Measurements from ENCODE around the gene GRIK3.

GRIK3 gene

GRCh38 chr1:36883315-36883949, 150.9 kb downstream of the GRIK3 start:
- CTCF ChIA-PET: no interaction called here

GRCh38 chr1:36882536-36883285, 151.6 kb downstream of the GRIK3 start:
- CTCF ChIA-PET: no interaction called here
- no peak overlapping the region for H3K4me3 ChIP-seq (ENCODE audit: low read depth, low read length)
- H3K9me3 ChIP-seq (ENCODE audit: control insufficient read depth, insufficient read depth, low read depth, low read length): no peaks in the 10 kb centered on the region
- no peaks in the 10 kb centered on the region for H3K4me1 ChIP-seq (ENCODE audit: control insufficient read depth, insufficient read depth, low read length)
- H3K36me3 ChIP-seq (ENCODE audit: control insufficient read depth in 2 of 2, insufficient read depth in 1 of 2, low read length in 2 of 2): no peaks in the 10 kb centered on the region
- no peak overlapping the region for H3K27ac ChIP-seq (ENCODE audit: extremely low read depth, low read depth, low read length)
- TF ChIP-seq ZNF549 (tag by site-specific recombination; IDR thresholded peaks at IDR 0.05) (no peak), ZBTB17 (tag by site-specific recombination; IDR thresholded peaks at IDR 0.05) (no peak), ATF2 (tag by site-specific recombination; IDR thresholded peaks at IDR 0.05; ENCODE audit: low read depth) (no peak), ELK4 (IDR thresholded peaks at IDR 0.05; ENCODE audit: borderline replicate concordance, low read depth, low read length) (no peak), CTCF (tag by site-specific recombination; IDR thresholded peaks at IDR 0.05) (no peak)
- POLR2A ChIA-PET: no interaction called here

More at GRCh38 chr1:36883315-36883949, 150.9 kb downstream of the GRIK3 start:
- Histone ChIP-seq H3K27ac (ENCODE audit: extremely low read depth, low read depth, low read length) (no peak overlapping the region), H3K36me3 (ENCODE audit: control insufficient read depth in 2 of 2, insufficient read depth in 1 of 2, low read length in 2 of 2) (no peaks in the 10 kb centered on the region), H3K4me3 (ENCODE audit: low read depth, low read length) (no peak overlapping the region), H3K9me3 (ENCODE audit: control insufficient read depth, insufficient read depth, low read depth, low read length) (no peaks in the 10 kb centered on the region), H3K4me1 (ENCODE audit: control insufficient read depth, insufficient read depth, low read length) (no peaks in the 10 kb centered on the region)
- no peak for TF ChIP-seq FEZF1 (tag by site-specific recombination; IDR thresholded peaks at IDR 0.05)
- TF ChIP-seq ZNF26 (tag by site-specific recombination; IDR thresholded peaks at IDR 0.05): no peak
- no peak for TF ChIP-seq ZNF140 (tag by site-specific recombination; IDR thresholded peaks at IDR 0.05)
- TF ChIP-seq ZNF280D (tag by site-specific recombination; IDR thresholded peaks at IDR 0.05): no peak
- TF ChIP-seq KLF17 (tag by site-specific recombination; IDR thresholded peaks at IDR 0.05): no peak
- no peak for TF ChIP-seq HIC1 (tag by site-specific recombination; IDR thresholded peaks at IDR 0.05)
- TF ChIP-seq ZNF214 (tag by site-specific recombination; IDR thresholded peaks at IDR 0.05; ENCODE audit: borderline replicate concordance): no peak
- no peak for TF ChIP-seq ZFHX2 (tag by site-specific recombination; conservative IDR thresholded peaks at IDR 0.05)
- POLR2A ChIA-PET: no interaction called here
